SU-DHL-6 (cell line): ENCODE data around the gene TM4SF18.

Source experiments
- H2AFZ ChIP-seq: fragments of 200-600 bp; sonication (generic); 2 replicates; pipeline ENCODE4 v1.6.1; 2014; ENCODE audit warnings: low read depth, mild to moderate bottlenecking, moderate library complexity, mixed read lengths, antibody characterized with exemption, low read length; ENCODE audit not compliant: severe bottlenecking
- H3F3A ChIP-seq: fragments of 200-600 bp; shearing (Covaris generic); 2 replicates; pipeline ENCODE4 v1.6.0; 2016; ENCODE audit warnings: antibody characterized with exemption, mild to moderate bottlenecking; ENCODE audit not compliant: insufficient read depth
- H3K27ac ChIP-seq: fragments of 200-600 bp; sonication (generic); 2 replicates; pipeline ENCODE4 v1.5.1; 2016; ENCODE audit warnings: low read depth, mild to moderate bottlenecking, low read length, moderate library complexity, mixed read lengths
- H3K27me3 ChIP-seq: fragments of 200-600 bp; sonication (generic), shearing (Covaris generic); 2 replicates; pipeline ENCODE4 v1.6.0; 2014; ENCODE audit warnings: mild to moderate bottlenecking, low read length
- H3K36me3 ChIP-seq: fragments of 200-600 bp; sonication (generic); 2 replicates; pipeline ENCODE4 v1.6.1; 2014; ENCODE audit warnings: mild to moderate bottlenecking, low read length, mixed read lengths
- H3K4me2 ChIP-seq: fragments of 300-600, 200-600 bp; shearing (Covaris generic), sonication (generic); 2 replicates; pipeline ENCODE4 v1.6.0; 2014; ENCODE audit warnings: low read length, low read depth, mild to moderate bottlenecking; ENCODE audit not compliant: poor library complexity, severe bottlenecking
- H3K4me3 ChIP-seq: fragments of 200-600 bp; sonication (generic); 2 replicates; pipeline ENCODE4 v1.5.1; 2014; ENCODE audit warnings: antibody characterized with exemption, low read length, mild to moderate bottlenecking, mixed read lengths; ENCODE audit not compliant: insufficient read depth, poor library complexity, severe bottlenecking
- H3K79me2 ChIP-seq: fragments of 200-600 bp; sonication (generic); 2 replicates; pipeline ENCODE4 v1.6.1; 2014; ENCODE audit warnings: mild to moderate bottlenecking, low read length, moderate library complexity; ENCODE audit not compliant: insufficient read depth
- H3K9ac ChIP-seq: fragments of 200-600 bp; sonication (generic); 2 replicates; pipeline ENCODE4 v1.7.0; 2014; ENCODE audit warnings: mild to moderate bottlenecking, low read length
- H3K9me2 ChIP-seq: fragments of 200-600 bp; sonication (generic); replicated peaks from 2 replicates; pipeline ENCODE4 v1.6.1; 2014; ENCODE audit warnings: low read length; ENCODE audit not compliant: insufficient read depth
- H3K9me3 ChIP-seq: fragments of 200-600 bp; sonication (generic); 2 replicates; pipeline ENCODE4 v1.6.1; 2014; ENCODE audit warnings: low read length, mixed read lengths; ENCODE audit not compliant: insufficient read depth
- H4K20me1 ChIP-seq: fragments of 200-600 bp; sonication (generic); 2 replicates; pipeline ENCODE4 v1.6.1; 2014; ENCODE audit warnings: low read depth, mild to moderate bottlenecking, antibody characterized with exemption, low read length, moderate library complexity, mixed read lengths
- EZH2phosphoT487 ChIP-seq: fragments of 200-600 bp; sonication (generic), shearing (Covaris generic); conservative IDR thresholded peaks from 2 replicates; pipeline ENCODE4 v1.6.1; 2018; ENCODE audit warnings: mild to moderate bottlenecking, antibody characterized with exemption, low read length, moderate library complexity, mixed read lengths
- TF ChIP-seq, protein P1 (sequence below): fragments of 200-600 bp; sonication (generic); IDR thresholded peaks from one replicate; pipeline ENCODE4 v1.5.1; 2017; ENCODE audit warnings: antibody characterized with exemption, mild to moderate bottlenecking, low read length, moderate library complexity; ENCODE audit not compliant: insufficient read depth, poor library complexity, severe bottlenecking

Gene TM4SF18

DNA sequence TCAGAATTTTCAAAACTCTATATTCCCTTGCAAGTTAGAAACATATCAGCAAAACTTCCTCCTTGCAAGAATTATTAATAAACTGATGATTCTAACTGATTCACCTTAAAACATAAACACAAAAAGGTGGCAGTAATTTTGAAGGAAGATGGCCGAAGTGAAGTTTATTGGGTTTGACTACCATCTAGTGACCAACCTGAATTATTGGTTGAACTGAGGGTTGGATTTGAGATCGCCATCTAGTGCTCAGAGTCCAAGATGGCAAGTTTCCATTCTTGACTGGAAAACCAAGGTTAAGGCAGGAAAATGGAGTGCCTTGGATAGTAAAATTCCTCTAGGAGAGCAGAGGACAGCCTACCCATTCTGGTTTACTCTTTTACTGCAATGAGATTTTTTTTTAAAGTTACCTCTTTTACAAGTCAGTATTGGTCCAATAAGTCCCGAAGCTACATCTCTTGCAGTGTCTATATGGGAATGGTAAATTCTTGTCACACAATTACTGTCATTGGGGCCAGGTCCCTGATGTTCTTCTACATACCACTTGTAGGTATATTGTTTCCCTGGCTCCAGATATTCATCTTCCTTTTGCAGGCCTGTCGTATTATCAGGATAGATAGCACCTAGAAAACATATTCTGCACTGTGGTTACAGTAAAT lies 60.2 kb downstream of the TM4SF18 start:
- H3K9me3 ChIP-seq: no peaks in the 10 kb centered on the region
- no peaks in the 10 kb centered on the region for H3K36me3 ChIP-seq
- no peak overlapping the region for H3K4me3 ChIP-seq
- no peaks in the 10 kb centered on the region for H3F3A ChIP-seq
- peak overlapping the region; percentile 38 for H2AFZ ChIP-seq
- no peak overlapping the region for H3K9ac ChIP-seq
- no peaks in the 10 kb centered on the region for H3K27me3 ChIP-seq
- no peaks in the 10 kb centered on the region for H4K20me1 ChIP-seq
- TF ChIP-seq, protein P1, sequence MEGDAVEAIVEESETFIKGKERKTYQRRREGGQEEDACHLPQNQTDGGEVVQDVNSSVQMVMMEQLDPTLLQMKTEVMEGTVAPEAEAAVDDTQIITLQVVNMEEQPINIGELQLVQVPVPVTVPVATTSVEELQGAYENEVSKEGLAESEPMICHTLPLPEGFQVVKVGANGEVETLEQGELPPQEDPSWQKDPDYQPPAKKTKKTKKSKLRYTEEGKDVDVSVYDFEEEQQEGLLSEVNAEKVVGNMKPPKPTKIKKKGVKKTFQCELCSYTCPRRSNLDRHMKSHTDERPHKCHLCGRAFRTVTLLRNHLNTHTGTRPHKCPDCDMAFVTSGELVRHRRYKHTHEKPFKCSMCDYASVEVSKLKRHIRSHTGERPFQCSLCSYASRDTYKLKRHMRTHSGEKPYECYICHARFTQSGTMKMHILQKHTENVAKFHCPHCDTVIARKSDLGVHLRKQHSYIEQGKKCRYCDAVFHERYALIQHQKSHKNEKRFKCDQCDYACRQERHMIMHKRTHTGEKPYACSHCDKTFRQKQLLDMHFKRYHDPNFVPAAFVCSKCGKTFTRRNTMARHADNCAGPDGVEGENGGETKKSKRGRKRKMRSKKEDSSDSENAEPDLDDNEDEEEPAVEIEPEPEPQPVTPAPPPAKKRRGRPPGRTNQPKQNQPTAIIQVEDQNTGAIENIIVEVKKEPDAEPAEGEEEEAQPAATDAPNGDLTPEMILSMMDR: peak; percentile 95
- TF ChIP-seq EZH2phosphoT487: no peak
- no peaks in the 10 kb centered on the region for H3K9me2 ChIP-seq
- H3K27ac ChIP-seq: no peak overlapping the region
- H3K79me2 ChIP-seq: no peaks in the 10 kb centered on the region
- H3K4me2 ChIP-seq: no peak overlapping the region

DNA sequence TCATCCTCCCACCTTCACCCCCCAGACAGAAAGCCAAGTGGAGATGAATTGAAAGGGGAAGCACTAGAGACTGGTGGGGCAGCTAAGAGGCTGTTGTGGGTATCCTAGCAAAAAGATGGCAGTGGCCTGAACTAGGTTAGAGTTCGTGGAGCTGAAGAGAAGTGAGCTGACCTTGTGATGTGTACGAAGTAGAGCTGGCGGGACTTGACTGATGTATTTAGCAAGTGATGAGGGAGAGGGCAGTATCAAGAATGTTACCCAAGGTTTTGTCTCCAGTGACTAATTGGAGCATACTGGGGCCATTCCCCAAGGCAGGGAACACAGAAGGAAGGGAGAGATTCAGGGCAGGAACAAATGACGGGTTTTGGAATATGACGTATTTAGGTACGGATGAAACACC lies 61.8 kb downstream of the TM4SF18 start:
- no peak overlapping the region for H3K27ac ChIP-seq
- no peaks in the 10 kb centered on the region for H3K27me3 ChIP-seq
- H3K9ac ChIP-seq: no peak overlapping the region
- H3K36me3 ChIP-seq: no peaks in the 10 kb centered on the region
- H2AFZ ChIP-seq: no peak overlapping the region
- no peaks in the 10 kb centered on the region for H3F3A ChIP-seq
- H3K79me2 ChIP-seq: no peaks in the 10 kb centered on the region
- H3K4me2 ChIP-seq: no peak overlapping the region
- no peaks in the 10 kb centered on the region for H4K20me1 ChIP-seq
- TF ChIP-seq, protein P1: no peak
- no peak for TF ChIP-seq EZH2phosphoT487
- no peaks in the 10 kb centered on the region for H3K9me2 ChIP-seq
- H3K9me3 ChIP-seq: no peaks in the 10 kb centered on the region
- H3K4me3 ChIP-seq: no peak overlapping the region

DNA sequence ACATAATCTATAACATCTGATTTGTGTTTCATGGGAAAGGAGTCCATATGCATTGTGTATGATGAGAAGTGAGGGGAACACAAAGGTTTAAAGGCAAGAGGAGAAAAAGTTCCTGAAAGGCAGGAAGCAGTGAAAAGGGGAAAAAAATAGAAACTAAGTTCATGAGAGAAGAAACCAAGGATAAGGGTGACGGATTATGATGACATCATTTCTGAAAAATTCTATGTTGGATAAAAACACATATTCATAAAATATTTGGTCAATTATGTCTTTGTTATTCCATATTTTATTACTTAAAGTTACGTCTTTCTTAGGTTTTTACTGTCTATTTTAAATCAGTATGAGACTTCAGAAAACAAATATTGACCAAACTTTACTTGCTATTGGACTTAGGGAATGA lies 63.3 kb downstream of the TM4SF18 start:
- Histone ChIP-seq H2AFZ (no peak overlapping the region), H3K79me2 (no peaks in the 10 kb centered on the region), H3K27me3 (no peaks in the 10 kb centered on the region), H3K4me3 (no peak overlapping the region), H3K4me2 (no peak overlapping the region), H3K9me2 (no peaks in the 10 kb centered on the region), H3K36me3 (no peaks in the 10 kb centered on the region), H3K27ac (no peak overlapping the region), H3K9me3 (no peaks in the 10 kb centered on the region), H3F3A (no peaks in the 10 kb centered on the region), H3K9ac (no peak overlapping the region), H4K20me1 (no peaks in the 10 kb centered on the region)
- TF ChIP-seq, protein P1: no peak
- TF ChIP-seq EZH2phosphoT487: no peak
